Peyer's patch (tissue), 4 donors: ENCODE measurements around the gene PTPN9.

Experiments used
- CTCF ChIP-seq, 6 experiments: fragments of 450-650 bp in 4 of 6; fragments of 200-600 bp in 2 of 6; sonication (generic) in 1 of 6; IDR thresholded peaks; one replicate each; pipeline ENCODE4 v1.5.1; 2017 to 2019; ENCODE audit warnings: antibody characterized with exemption in 6 of 6, mild to moderate bottlenecking in 3 of 6, moderate library complexity in 1 of 6
- POLR2A ChIP-seq, 2 donors: fragments of 450-650 bp; IDR thresholded peaks; one replicate each; pipeline ENCODE4 v1.5.1; 2017; ENCODE audit warnings: antibody characterized with exemption in 2 of 2, mild to moderate bottlenecking in 2 of 2, moderate library complexity in 2 of 2

- TF ChIP-seq CTCF (IDR thresholded peaks at IDR 0.05) (no peak), POLR2A (IDR thresholded peaks at IDR 0.05) (no peak)
These were observed 48.9 kb downstream of the PTPN9 start for GRCh38 chr15:75530169-75530568.
